Measurements from ENCODE around the gene TACC3.
A peak's percentile ranks its signal among the peaks of the same experiment; 100 is the strongest.

Gene TACC3

GRCh38 chr4:1711055-1711570 is 10.2 kb upstream of the TACC3 start:
- Histone ChIP-seq H3K36me3 (ENCODE audit: control insufficient read depth in 2 of 2, insufficient read depth in 1 of 2, low read length in 2 of 2) (peaks cover 4 to 45% of the 10 kb centered on the region in 2 experiments; a peak in 2 of 3 replicates), H3K9me3 (ENCODE audit: control insufficient read depth, insufficient read depth, low read depth, low read length) (no peaks in the 10 kb centered on the region), H3K4me1 (ENCODE audit: control insufficient read depth, insufficient read depth, low read length) (no peaks in the 10 kb centered on the region), H3K27ac (ENCODE audit: extremely low read depth, low read depth, low read length) (peak overlapping the region; percentile 99; the same call in 1 of the 2 replicates), H3K4me3 (ENCODE audit: low read depth, low read length) (peak overlapping the region; percentile 85)
- CTCF ChIA-PET: interaction anchor here (1.1 kb wide), 1 partner anchor 18 kb away, joined by 4 read pairs; no protein-coding TSS in a partner anchor
- peak; percentile 61 for TF ChIP-seq ZNF600 (tag by site-specific recombination; IDR thresholded peaks at IDR 0.05)
- TF ChIP-seq ZNF335 (tag by site-specific recombination; conservative IDR thresholded peaks at IDR 0.05): peak; percentile 42; the same call in 1 of the 2 replicates
- 0 out of 2 replicates have a peak, but pooled peaks have one; percentile 42 for TF ChIP-seq ZNF362 (tag by site-specific recombination; IDR thresholded peaks at IDR 0.05)
- TF ChIP-seq ZEB2 (tag by site-specific recombination; IDR thresholded peaks at IDR 0.05): 0 out of 2 replicates have a peak, but pooled peaks have one; percentile 9
- peak; percentile 27; the same call in 1 of the 2 replicates for TF ChIP-seq ZBTB17 (tag by site-specific recombination; IDR thresholded peaks at IDR 0.05)
- 0 out of 2 replicates have a peak, but pooled peaks have one; percentile 14 for TF ChIP-seq KLF8 (tag by site-specific recombination; IDR thresholded peaks at IDR 0.05)
- 0 out of 2 replicates have a peak, but pooled peaks have one; percentile 24 for TF ChIP-seq SP3 (tag by site-specific recombination; IDR thresholded peaks at IDR 0.05)
- 0 out of 2 replicates have a peak, but pooled peaks have one; percentile 13 for TF ChIP-seq SP2 (tag by site-specific recombination; IDR thresholded peaks at IDR 0.05)
- peak; percentile 56; the same call in 1 of the 2 replicates for TF ChIP-seq ZNF266 (tag by site-specific recombination; IDR thresholded peaks at IDR 0.05; ENCODE audit: low read depth)
- TF ChIP-seq ZNF518A (tag by site-specific recombination; conservative IDR thresholded peaks at IDR 0.05; ENCODE audit: low read depth): no peak
- TF ChIP-seq ZNF776 (tag by site-specific recombination; IDR thresholded peaks at IDR 0.05; ENCODE audit: borderline replicate concordance): no peak
- TF ChIP-seq PATZ1 (tag by site-specific recombination; IDR thresholded peaks at IDR 0.05): no peak
- TF ChIP-seq KLF9 (tag by site-specific recombination; IDR thresholded peaks at IDR 0.05; ENCODE audit: low read depth): 0 out of 2 replicates have a peak, but pooled peaks have one; percentile 16
- POLR2A ChIA-PET: interaction anchor here (0.5 to 1.8 kb wide), 3 partner anchors 9 to 96 kb away, joined by 3 to 44 read pairs (median 9); partner anchors contain the start of genes TACC3 and TMEM129

GRCh38 chr4:1711571-1712215 is 9.6 kb upstream of the TACC3 start:
- Histone ChIP-seq H3K9me3 (ENCODE audit: control insufficient read depth, insufficient read depth, low read depth, low read length) (no peaks in the 10 kb centered on the region), H3K36me3 (ENCODE audit: control insufficient read depth in 2 of 2, insufficient read depth in 1 of 2, low read length in 2 of 2) (peaks cover 1 to 46% of the 10 kb centered on the region in 2 experiments; a peak in 2 of 3 replicates), H3K4me3 (ENCODE audit: low read depth, low read length) (peak overlapping the region; percentile 85), H3K27ac (ENCODE audit: extremely low read depth, low read depth, low read length) (peak overlapping the region; percentile 99), H3K4me1 (ENCODE audit: control insufficient read depth, insufficient read depth, low read length) (no peaks in the 10 kb centered on the region)
- CTCF ChIA-PET: interaction anchor here (1.1 to 3.4 kb wide), 2 partner anchors 18 to 19 kb away, joined by 4 to 14 read pairs; no protein-coding TSS in a partner anchor
- POLR2A ChIA-PET: interaction anchor here (0.5 to 1.8 kb wide), 10 partner anchors 9 to 456 kb away, joined by 3 to 44 read pairs (median 3); partner anchors contain the start of genes TACC3 and TMEM129
- TF ChIP-seq ZNF76 (tag by site-specific recombination; IDR thresholded peaks at IDR 0.05; ENCODE audit: borderline replicate concordance, low read depth): peak; percentile 65; the same call in 1 of the 2 replicates
- peak; percentile 73 for TF ChIP-seq ZBTB26 (tag by site-specific recombination; optimal IDR thresholded peaks at IDR 0.05)
- TF ChIP-seq ZFP41 (tag by site-specific recombination; IDR thresholded peaks at IDR 0.05; ENCODE audit: borderline replicate concordance): no peak
- TF ChIP-seq ZNF394 (tag by site-specific recombination; IDR thresholded peaks at IDR 0.05; ENCODE audit: borderline replicate concordance): no peak
- TF ChIP-seq ZNF792 (tag by site-specific recombination; IDR thresholded peaks at IDR 0.05): no peak
- 0 out of 2 replicates have a peak, but pooled peaks have one; percentile 2 for TF ChIP-seq ZEB2 (tag by site-specific recombination; IDR thresholded peaks at IDR 0.05)
- 0 out of 2 replicates have a peak, but pooled peaks have one; percentile 4 for TF ChIP-seq ZBTB20 (tag by site-specific recombination; IDR thresholded peaks at IDR 0.05)
- TF ChIP-seq ZNF426 (tag by site-specific recombination; IDR thresholded peaks at IDR 0.05): no peak
- no peak for TF ChIP-seq FEZF1 (tag by site-specific recombination; IDR thresholded peaks at IDR 0.05)
- TF ChIP-seq ZNF626 (tag by site-specific recombination; IDR thresholded peaks at IDR 0.05): no peak

Measured in HEK293 (cell line).